ENCODE measurements around the gene DNMT3A.

DNMT3A gene

DNA sequence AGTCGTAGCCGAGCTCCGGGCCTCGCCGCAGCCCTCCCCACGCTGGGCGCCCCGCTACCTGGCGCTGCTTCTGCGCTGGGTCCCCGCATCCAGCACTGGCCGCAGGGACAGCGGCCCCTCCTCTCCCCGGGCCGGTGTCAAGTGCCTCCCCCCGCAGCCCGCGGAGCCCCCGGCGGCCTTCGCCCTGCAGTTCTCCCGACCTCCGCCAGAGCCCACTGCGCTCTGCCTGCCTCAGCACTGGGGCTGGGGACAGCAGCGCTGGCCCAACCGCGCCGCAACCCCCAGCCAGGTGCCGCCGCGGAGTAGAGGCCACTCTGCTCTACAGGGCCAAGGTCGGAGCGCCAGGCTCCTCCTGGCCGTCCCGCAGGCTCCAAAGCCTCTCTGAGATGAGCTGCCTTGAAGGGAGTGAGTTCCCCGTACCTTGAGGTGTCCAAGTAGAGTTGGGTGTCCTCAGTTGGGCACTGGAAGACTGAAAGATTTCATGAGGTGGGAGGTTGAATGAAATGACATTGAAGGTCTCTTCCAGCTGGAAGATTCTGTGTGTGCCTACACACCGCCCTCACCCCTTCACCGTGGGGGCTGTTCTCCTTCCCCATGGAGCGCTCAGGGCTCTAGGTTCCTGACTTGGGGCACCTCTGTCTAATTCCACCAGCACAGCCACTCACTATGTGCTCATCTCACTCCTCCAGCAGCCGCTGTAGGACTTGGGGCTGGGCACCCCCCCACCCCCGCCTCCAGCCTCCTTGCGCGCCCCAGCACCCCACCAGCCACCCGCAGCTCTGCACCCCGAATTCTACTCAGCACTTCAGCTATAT is 854 bp upstream of the DNMT3A start:
- DNase-seq = peak; percentile 92

DNA sequence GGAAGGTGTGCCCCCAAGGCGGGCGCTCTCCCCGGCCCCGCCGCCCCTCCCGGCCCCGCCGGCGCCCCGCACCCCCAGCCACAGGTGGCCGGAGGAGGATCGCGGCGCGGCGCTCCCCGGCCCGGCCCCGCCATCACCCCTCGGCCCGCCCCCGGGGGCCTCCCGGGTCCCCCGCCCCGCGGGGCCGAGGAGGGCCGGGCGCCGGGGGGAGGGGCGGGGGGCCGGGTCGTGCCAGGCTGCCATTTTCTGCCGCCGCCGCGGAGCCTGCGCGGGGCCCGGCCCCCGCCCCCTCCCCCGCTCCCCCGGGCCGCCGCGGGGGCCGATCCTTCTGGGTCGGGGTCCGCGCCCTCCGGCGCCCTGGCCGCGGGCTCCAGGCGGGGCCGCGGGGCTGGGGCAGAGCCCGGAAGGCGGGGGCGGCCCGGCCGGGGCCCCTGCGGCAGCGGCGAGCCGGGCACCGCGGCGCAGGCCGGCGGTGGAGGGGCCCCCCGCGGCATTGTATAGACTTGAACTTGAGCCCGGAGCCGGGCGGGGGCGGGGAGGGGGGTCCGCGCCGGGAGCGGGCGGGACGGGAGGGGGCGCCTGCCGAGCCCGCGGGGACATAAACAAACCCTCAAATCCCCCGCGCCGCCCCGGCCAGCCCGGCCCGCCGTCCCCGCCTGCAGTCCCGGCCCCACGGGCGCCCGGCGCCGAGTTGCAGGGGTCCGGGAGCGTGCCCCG is 556 bp downstream of the DNMT3A start:
- DNase-seq = peak; percentile 77

- peak; percentile 73 for DNase-seq
Measured at GRCh38 chr2:25340181-25340921, 1.4 kb downstream of the DNMT3A start.

GRCh38 chr2:25339791-25340180 is 1.9 kb downstream of the DNMT3A start:
- no peak for DNase-seq

DNA sequence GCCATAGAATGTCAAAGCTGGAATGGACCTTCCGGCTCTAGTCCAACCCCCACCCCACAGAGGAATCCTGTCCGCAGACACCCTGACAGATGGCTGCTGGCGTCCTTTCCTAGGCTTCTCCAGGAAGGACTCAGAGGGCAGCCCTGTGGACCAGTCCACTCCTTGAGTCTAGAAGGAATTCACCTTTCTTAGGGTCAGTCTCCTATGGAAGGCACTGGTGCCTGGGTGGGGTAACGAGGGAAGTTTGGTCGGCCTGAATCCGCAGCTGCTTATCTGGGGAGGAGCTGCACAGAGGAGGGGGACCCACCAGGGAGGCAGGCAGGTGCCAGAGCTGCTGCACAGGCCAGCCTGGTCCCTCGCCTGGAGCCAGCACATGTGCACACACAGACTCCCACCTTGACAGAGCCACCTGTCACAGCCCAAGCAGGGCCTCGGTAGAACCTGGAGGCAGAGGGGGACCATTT is 2.5 kb downstream of the DNMT3A start:
- no peak for DNase-seq

DNA sequence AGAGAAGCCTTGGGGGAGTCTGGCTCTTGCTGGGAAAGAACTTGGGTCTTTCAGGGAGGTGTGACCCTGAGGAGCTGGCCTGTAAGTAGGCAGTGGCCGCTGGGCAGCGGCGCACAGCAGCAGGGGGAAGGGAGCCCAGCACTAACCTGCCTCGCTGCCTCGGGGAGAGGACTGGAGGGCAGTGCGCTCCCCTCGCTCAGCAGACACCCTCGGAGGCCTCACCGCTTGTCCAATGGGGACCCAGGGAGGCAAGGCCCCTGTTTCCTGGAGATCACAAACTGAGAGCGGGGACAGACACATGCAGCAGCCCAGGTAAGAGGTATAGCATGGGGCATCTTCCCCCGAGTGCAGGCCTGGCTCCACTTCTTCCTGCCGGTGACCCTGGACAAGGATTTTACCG is 3.3 kb downstream of the DNMT3A start:
- DNase-seq = no peak

GRCh38 chr2:25337891-25338290 is 3.8 kb downstream of the DNMT3A start:
- no peak for DNase-seq

DNA sequence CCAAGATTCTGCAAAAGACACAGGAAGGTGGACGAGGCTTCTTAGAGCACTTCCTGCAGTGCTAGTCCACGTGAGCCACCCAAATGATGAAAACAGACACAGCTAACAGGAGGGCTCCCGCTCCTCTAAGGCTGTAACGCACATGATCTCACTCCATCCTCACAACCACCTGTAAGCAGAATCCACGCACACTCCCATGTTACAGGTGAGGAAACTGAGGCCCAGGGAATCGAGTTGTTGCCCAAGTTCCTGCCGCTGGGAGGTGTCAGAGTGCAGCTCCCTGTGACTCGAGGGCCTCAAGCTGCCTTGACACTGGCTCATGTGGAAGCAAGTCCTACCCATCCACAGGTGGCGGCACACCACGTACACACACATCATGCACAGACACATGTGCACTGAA is 4.4 kb downstream of the DNMT3A start:
- DNase-seq = no peak

- no peak for DNase-seq
Measured at GRCh38 chr2:25336383-25336841, 5.3 kb downstream of the DNMT3A start.

GRCh38 chr2:25335971-25336370 is 5.8 kb downstream of the DNMT3A start:
- no peak for DNase-seq

DNA sequence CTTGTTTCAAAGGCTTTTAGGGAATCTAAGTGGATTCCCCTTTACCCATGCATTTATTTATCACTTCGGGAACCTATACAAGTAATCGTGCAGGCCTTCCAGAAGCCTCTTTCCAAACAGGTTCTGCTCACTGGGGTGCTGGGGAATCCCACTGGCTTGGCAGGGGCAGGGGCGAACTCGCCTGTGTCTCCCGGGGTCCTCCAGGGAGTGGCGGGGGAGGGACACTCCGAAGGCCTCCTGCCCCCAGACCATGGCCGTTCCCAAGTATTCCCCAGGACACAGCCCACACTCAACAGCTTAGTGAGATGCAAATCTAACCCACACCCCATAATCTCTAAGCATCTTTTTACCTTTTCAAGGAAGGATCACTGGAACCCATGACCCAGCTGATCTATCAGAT is 6.5 kb downstream of the DNMT3A start:
- no peak for DNase-seq

DNA sequence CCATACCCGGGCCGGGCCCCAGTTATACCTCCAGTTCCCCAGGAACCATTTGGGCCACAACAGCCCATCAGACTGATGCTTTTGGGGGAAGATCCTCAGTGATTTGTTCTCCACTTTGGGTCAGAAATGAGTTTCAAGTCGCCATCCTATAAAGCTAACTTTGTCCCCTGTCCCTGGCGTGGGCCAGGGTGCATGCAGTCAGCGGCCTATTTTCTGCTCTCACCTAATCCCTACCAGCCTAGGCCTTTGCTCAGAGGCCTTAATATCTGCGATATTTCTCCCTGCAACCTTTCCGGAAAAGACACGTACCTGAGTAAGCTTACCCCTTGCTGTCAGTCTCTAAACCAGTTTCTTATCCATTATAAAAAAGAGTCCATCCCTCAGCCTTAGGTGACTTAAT is 7.2 kb downstream of the DNMT3A start:
- no peak for DNase-seq

DNA sequence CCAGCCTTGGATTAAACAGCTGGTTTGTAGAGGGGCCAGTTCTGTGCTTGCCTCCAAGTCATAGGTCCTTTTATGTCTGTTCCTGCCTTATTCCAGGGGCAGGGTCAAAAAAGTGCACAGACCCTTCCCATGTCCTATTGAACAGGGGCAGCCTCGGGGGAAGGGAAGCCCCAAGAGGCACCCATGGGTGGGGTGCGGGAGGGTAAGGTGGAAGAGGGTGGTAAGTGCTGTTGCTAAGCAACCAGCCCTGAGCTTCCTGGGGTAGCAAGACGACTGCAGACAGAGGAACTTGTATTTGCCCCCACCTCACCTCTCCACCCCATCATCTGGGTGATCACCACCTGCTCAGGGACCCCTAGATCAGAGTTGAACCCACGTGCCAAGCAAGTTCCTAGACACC is 7.7 kb downstream of the DNMT3A start:
- peak; percentile 61 for DNase-seq

DNA sequence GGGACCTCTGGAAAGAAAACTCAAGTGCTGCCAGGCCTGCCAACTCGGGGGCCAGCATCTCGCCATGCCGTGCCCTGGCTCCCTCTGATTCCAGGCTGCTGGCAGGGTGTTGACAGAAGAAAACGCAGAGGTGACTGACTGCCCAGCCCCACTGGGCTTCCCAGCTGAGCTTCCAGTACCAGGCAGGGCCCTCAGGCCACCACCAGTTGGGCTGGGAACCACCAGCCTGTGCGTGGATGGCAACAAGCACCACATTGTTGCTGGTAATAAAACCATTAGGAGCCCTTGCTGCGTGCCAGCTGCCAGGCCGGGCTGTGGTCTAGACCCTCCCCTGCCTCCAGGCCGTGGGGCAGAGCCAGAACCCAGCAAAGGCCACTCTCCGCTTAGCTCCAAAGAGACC is 9.2 kb downstream of the DNMT3A start:
- no peak for DNase-seq

DNA sequence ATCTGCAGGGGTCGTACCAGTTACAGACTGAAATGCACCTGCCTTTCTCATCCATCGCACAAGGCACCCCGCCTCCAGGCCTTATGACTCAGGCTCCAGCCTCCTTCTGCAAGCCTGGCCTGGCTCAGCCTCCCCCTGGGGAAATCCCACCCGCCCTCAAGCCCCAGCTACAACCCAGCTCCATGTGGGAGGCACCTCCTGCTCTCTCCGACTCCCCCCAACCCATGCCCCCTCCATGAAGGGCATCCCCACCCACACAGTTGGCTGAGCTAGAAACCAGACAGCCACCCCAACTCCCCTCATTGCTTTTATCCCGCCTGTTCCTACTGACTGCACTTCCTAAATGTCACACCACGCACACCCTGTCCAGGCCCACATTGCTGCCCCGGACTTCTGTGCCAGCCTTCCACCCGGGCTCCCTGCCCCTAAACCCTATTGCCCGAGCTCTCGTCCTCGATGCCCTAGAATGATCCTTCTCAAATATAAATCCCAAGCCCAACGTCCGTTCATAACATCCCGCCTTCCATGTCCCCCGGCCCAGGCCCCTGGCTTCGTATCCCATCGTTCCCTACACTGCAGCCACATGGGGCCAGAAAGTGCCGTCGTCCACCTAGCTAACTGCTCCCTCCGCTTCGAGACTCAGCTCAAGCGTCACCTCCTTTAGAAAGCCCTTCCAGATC is 9.9 kb downstream of the DNMT3A start:
- DNase-seq = peak; percentile 80

GRCh38 chr2:25330937-25331336 is 10.8 kb downstream of the DNMT3A start:
- DNase-seq = no peak

DNA sequence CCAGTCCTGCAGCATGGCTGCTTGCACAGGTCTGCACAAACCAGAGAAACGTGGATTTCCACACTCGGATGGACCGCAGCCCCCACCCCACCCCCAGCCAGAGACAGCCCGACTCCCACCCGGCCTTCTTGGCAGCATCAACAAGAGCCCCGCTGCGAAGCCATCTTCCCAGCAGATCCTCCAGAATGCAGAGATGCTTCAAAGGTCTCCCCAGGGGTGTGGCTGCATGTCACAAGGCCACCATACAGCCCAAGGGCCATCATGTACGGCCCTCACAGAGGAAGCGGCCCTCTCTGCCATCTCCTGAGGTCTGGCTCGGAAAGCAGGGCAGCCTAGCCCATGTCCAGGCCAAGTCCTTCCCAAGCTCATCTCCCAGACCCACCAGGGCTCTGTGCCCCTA is 11.5 kb downstream of the DNMT3A start:
- no peak for DNase-seq

- no peak for DNase-seq
Measured at GRCh38 chr2:25328152-25329085, 13.3 kb downstream of the DNMT3A start.

GRCh38 chr2:25326326-25327013 is 15.3 kb downstream of the DNMT3A start:
- no peak for DNase-seq

DNA sequence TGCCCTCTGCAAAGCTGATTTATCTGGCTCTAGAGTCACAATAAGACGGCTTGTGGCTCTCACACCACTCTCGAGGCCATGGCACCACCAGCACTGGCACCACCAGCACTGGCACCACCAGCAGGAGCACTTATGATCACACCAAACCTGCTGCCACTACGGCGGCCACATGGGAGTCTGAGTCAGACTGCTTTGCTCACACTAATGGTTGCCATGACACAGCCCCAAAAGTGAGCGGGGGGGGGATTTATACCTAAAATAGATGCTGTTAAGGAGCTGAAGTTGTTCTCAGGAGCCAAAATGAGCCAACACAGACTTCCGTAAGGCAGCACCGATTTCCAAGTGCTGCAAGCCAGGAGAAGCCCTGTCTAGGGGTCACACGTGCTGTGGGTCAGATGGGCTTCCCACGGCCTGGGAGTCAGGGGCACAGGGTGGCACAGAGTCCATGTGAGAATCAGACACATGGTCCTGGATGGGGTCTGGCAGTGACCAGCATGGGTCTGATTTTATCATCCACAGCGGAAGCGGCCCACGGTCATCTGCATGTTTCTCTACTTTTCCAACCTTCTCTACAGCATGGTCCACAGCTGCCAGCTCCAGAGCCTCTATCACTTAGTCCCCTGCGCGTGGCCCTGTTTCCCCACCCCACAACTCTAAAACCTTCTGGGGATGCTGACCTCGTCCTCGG is 16.7 kb downstream of the DNMT3A start:
- peak; percentile 66 for DNase-seq

DNA sequence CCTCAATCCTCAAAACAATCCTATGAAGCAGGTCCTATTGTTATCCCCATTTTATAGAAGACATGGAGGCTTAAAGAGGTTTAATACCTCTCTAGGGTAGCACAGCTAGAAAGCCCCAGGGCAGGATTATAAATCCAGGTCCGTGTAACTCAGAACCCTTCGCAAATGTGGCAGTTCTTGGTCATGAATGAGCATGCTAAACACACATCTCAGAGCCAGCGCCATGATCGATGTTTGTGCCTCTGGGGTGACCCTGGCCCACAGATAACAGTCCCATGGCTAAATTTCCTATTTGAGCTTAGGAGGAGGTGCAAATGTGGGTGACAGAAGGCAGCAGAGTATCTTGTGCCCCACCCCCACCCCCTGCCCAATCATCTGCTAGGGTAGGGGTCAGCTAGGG is 17.5 kb downstream of the DNMT3A start:
- no peak for DNase-seq
